GM21737 (cell line): ENCODE measurements around the gene CEP85.

Experiments
- ATAC-seq: cut with Tn5 transposase; IDR thresholded peaks from one replicate; pipeline ENCODE4 v1.9.1; 2021; ENCODE audit warnings: mild to moderate bottlenecking, moderate library complexity; ENCODE audit not compliant: unreplicated experiment

CEP85 gene

DNA sequence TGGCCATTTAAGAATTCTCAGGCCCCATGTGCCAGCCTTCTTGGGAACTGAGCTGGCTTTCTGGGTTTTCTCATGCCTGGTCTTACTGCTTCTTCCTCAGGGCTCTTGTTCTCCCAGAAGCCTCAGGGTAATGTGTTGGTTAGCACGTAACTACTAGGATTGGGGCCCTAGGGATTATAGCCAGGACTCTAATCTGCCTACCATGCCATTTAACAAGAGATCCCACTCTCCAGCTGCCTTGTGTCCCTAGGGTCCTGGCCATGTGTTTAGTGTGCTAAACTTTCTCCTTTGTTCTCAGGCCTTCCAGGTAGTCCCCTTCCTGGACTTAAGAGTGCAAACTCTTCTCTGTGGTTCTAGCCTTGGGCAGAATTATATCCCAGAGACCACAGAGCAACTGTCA, 43.7 kb downstream of the CEP85 start:
- ATAC-seq, result no peak

- ATAC-seq, result no peak
Measured at GRCh38 chr1:26278303-26278702, 44.3 kb downstream of the CEP85 start.

DNA sequence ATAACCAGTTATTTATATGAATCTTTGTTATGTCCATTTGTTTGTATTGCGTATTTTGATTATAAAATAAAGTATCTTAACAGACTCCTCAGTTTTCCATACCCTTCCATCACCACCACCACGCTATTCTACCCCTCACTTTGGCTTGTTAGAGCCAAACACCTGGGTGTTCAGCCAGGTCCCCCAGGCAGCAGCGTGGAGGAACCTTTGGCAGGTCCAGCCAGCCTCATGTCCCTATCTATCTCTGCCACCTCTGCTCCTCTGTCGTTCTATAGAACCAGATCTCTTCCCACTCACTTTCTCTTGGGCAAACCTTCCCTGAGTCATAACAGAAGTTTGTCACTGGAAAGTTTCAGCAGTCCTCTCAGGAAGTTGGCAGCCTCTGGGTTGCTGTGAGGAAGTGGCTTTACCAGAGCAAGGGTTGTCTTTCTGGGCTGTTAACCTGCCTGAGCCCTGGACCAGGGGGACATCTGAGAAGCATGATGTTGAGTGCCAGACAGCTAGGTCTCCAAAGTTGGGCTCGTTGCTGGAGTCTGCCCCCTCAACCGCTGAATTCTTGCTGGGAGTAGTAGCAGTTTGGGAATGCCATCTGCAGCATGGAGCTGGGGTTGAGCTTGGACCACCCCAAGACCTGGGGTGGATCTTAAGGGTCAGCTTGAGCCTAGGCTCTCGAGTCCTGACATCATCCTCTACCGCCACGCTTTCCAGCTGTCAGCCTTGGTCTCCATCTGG, 44.9 kb downstream of the CEP85 start:
- no peak for ATAC-seq

GRCh38 chr1:26279456-26280332, 45.7 kb downstream of the CEP85 start, which contains the start of gene SH3BGRL3:
Gene SH3BGRL3, plus strand, starts transcription at chr1:26280086. Its CDS starts 70 bp downstream, at chr1:26280156.
- peak; percentile 49 for ATAC-seq

DNA sequence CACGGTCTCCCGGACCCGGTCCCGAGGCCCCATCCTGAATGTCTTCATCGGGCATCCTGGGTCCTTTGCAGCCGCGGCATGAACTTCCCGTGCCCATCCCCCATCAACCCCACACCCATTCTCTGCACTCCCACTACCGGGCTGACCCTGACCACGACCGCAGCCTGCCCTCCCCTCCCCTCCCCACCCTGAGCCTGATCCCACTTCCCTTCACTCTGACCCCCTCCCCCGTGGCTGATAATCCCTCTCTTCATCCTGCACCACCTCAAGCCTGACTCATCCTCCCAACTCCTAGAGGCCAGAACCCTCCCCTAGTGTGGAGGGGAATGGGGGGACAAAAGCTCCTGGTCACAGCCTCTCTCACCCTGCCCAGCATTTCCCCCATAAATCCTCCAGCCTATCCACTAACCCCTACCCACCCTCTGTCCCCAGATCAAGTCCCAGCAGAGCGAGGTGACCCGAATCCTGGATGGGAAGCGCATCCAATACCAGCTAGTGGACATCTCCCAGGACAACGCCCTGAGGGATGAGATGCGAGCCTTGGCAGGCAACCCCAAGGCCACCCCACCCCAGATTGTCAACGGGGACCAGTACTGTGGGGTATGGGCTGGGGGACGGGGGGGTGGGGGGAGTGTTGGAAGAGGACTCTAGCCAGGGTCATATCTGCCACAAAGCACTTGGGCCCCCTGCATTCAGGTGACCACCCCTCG, 46.5 kb downstream of the CEP85 start:
- no peak for ATAC-seq

GRCh38 chr1:26281091-26281958, 47.3 kb downstream of the CEP85 start:
- ATAC-seq, result no peak

DNA sequence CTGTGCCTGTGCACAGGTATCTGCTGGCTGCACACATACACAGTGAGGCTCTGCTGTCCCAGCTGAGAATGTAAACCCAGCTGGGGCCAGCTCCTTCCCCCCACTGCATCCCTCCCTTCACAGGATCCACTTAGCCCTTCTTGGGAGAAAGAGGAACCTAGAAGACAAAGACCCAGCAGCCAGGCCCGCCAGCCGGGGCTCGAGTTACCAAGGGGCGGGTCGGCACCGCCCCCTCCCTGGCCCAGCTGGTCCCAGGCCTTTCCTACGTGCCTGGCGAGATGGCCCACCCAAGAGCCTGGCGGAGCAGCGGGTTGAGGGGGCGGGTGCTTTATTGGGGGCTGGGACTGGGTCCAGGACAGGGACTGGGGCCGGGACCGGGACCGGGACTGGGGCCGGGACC, 48.0 kb downstream of the CEP85 start:
- ATAC-seq, result no peak

DNA sequence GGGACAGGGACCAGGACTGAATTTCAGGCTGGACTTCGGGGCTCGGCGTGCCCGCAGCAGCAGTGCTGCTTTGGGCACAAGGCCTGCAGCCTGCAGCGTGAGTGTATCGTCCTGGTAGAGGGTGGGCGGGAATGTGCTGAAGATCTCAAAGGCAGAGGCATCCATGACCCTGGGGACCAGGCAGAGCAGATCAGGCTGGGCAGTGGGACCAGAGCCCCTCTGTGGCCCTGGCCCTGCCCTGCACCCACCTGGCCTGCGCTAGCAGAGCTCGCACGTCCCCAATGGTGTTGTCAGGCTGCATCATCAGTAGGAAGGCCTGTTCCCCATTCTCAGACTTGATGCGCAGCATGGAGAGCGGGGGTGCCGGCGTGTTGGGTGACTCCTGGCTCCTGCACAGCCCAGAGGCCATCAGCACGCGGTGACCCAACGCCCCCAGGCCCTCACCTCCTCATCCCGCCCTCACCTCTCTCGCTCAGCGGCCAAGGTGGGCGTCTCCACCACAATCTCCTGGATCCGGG, 48.5 kb downstream of the CEP85 start:
- no peak for ATAC-seq

GRCh38 chr1:26283279-26283853, 49.4 kb downstream of the CEP85 start:
- no peak for ATAC-seq

DNA sequence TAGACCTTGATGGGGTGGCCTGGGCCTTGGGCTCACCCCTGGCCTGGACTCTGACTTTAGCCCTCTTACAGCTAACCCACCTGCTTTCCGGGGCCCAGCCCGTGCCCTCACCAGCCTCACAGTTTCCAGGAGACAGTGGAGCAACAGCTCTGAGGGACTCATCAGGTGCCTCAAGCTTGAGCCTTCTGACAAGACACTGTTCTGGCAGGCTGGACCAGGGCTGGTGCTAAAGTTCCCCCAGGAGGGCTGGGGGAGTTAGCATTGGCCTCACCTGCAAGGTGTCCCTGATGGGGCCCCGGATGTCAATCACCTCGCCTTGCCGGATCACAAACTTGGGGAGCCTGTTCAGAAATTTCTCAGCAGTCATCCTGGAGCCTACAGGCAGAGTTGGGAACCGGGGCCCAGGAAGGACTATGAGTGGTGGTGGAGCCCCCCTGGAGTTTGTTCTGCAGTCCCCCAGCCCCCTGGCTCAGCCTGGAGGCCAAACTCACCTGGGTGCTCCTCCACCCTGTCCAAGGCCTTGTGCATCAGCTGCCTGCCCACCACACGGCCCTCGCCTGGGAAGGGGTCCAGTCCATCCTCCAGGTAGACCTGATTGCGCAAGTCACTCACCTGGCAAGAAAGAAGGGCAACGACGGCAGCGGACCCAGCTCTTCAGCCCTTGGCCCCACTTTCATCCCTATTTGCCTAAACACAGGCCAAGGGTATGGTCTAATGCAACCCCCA, 50.0 kb downstream of the CEP85 start:
- no peak for ATAC-seq

DNA sequence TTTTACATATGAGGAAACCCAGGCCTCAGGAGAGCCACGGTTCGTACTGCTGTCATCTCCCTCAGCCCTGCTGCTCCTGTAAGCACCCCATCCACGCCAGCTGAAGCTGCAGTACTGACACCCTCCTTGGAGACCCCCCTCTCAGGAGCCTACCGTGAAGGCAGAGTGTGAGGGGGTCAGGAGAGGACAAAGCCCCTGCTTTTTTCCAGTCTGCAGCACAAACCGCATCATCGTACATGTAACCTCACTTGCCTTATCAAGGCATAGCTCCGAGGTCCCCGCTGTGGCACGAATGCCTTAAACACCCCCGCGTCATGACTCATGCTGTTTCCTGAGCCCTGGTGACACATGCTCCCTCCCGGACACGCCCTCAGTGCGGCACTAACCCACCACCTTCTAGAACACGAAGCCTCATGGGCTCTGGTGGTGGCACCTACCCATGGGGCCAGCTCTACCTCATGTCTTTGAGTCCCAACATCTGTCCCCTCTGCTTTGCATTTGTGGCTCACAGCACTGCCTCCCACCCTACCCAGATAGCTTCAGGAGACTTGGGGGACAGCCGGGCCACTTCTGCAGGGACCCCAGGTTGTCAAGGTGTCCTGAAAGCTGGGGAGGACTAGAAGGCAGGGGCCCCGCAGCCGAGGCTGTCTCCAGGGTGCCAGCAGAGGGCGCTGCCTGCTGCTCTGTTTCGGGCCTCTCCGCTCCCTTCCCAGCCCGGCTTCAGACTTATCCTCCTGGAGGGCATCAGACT, 50.8 kb downstream of the CEP85 start:
- no peak for ATAC-seq

- no peak for ATAC-seq
Measured at GRCh38 chr1:26285366-26286063, 51.5 kb downstream of the CEP85 start.

GRCh38 chr1:26286064-26286416, 52.0 kb downstream of the CEP85 start:
- ATAC-seq, result no peak

- ATAC-seq, result peak; percentile 38
Measured at GRCh38 chr1:26287033-26287711, 53.2 kb downstream of the CEP85 start.

GRCh38 chr1:26287811-26288210, 53.8 kb downstream of the CEP85 start:
- ATAC-seq, result no peak

DNA sequence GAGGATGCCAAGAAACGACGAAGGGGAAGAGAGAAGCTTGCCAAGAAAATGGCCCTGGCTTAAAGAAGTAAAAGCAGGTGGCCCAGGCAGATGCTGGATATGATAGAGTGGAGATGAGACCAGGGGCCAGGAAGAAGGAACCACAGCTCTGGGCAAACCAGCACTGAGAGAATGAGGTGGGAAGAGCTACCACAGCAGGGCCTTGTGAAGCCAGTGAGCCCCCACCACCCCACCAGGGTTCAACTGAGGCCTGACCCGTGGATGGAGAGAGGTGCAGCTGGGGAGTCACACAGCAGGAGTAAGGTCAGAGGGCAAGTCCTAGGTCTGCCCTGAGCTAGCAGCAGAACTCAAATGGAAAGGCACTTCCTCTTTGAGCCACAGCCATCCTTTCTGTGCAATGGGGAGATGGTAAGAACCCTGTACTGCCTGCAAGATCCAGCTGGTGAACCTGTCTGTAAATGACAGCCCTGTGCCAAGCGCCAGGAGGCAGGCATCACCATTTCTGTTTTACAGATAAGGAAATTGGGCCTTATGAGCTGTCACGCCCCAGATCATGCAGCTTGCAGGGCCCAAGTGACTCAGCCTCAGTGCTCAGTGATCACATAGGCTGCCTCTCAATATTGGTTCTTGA, 54.4 kb downstream of the CEP85 start:
- no peak for ATAC-seq
